ENCODE results near the gene LTO1.

LTO1 gene

GRCh38 chr11:69657456-69657910 is 17.7 kb downstream of the LTO1 start:
- no peak for DNase-seq (ENCODE audit: low read depth in 2 of 2)

GRCh38 chr11:69656536-69657455 is 18.4 kb downstream of the LTO1 start:
- DNase-seq (ENCODE audit: low read depth in 2 of 2): no peak

- no peak for DNase-seq (ENCODE audit: low read depth in 2 of 2)
Measured at GRCh38 chr11:69655479-69656428, 19.4 kb downstream of the LTO1 start.

- DNase-seq (ENCODE audit: low read depth in 2 of 2): no peak
Measured at GRCh38 chr11:69654660-69655478, 20.3 kb downstream of the LTO1 start.

- DNase-seq (ENCODE audit: low read depth in 2 of 2): no peak
Measured at GRCh38 chr11:69654001-69654659, 21.0 kb downstream of the LTO1 start.

GRCh38 chr11:69653406-69653960 is 21.7 kb downstream of the LTO1 start:
- DNase-seq (ENCODE audit: low read depth in 2 of 2): no peak

GRCh38 chr11:69652999-69653398 is 22.2 kb downstream of the LTO1 start:
- no peak for DNase-seq (ENCODE audit: low read depth in 2 of 2)

GRCh38 chr11:69651834-69652620 is 23.1 kb downstream of the LTO1 start:
- DNase-seq (ENCODE audit: low read depth in 2 of 2): no peak

- no peak for DNase-seq (ENCODE audit: low read depth in 2 of 2)
Measured at GRCh38 chr11:69650832-69651344, 24.3 kb downstream of the LTO1 start.

GRCh38 chr11:69650081-69650831 is 24.9 kb downstream of the LTO1 start:
- no peak for DNase-seq (ENCODE audit: low read depth in 2 of 2)

GRCh38 chr11:69649576-69649900 is 25.6 kb downstream of the LTO1 start:
- DNase-seq (ENCODE audit: low read depth in 2 of 2): no peak

- no peak for DNase-seq (ENCODE audit: low read depth in 2 of 2)
Measured at GRCh38 chr11:69648679-69649575, 26.2 kb downstream of the LTO1 start.

GRCh38 chr11:69647761-69648497 is 27.2 kb downstream of the LTO1 start:
- DNase-seq (ENCODE audit: low read depth in 2 of 2): no peak

- no peak for DNase-seq (ENCODE audit: low read depth in 2 of 2)
Measured at GRCh38 chr11:69647390-69647748, 27.8 kb downstream of the LTO1 start.

GRCh38 chr11:69646493-69647389 is 28.4 kb downstream of the LTO1 start:
- no peak for DNase-seq (ENCODE audit: low read depth in 2 of 2)

GRCh38 chr11:69645801-69646492 is 29.2 kb downstream of the LTO1 start:
- DNase-seq (ENCODE audit: low read depth in 2 of 2): no peak
